ENCODE data around the gene HMCN2.

- no peak for TF ChIP-seq E2F6 (IDR thresholded peaks at IDR 0.05; ENCODE audit: borderline replicate concordance, low read depth)
- TF ChIP-seq SMC3 (IDR thresholded peaks at IDR 0.05): no peak
- TF ChIP-seq CEBPB (IDR thresholded peaks at IDR 0.05): no peak
- peak; percentile 38; the same call in 2 of the 3 replicates for TF ChIP-seq CTCF (IDR thresholded peaks at IDR 0.05)
- no peak for TF ChIP-seq REST (IDR thresholded peaks at IDR 0.05)
Measured at GRCh38 chr9:130451509-130452388, 186.2 kb downstream of the HMCN2 start.
